H1 (cell line): ENCODE data around the gene FNDC1. TPM values are rescaled to one million over a fixed set of nuclear protein-coding genes. Genes with fewer than 3 reads are reported as not detected.

Experiments used
- GTF2F1 ChIP-seq: IDR thresholded peaks from 2 replicates; pipeline ENCODE4 v1.6.1; 2012; ENCODE audit warnings: low read depth, low read length, improper control_type of control experiment, borderline replicate concordance
- HDAC2 ChIP-seq, 2 experiments: fragments of 300-600 bp in 1 of 2; sonication (generic) in 1 of 2; IDR thresholded peaks; 2 replicates each; pipeline ENCODE4 v1.6.1; 2011 to 2012; ENCODE audit warnings: low read depth in 2 of 2, low read length in 2 of 2, mild to moderate bottlenecking in 2 of 2, moderate library complexity in 2 of 2, borderline replicate concordance in 1 of 2, inconsistent platforms in 1 of 2
- polyA plus RNA-seq, 7 experiments: library from polyadenylated mRNA; depleted of rRNA in 3 of 7; stranded (reverse) in 5 of 7; unstranded in 2 of 7; fragments of >200 nt in 5 of 7; fragments of 200-250 nt in 2 of 7; gene quantifications; 1 replicate in 5 of 7; 2 replicates in 1 of 7; 4 replicates in 1 of 7; pipeline versions ENCODE4 v1.2.1 to v1.2.3, GENCODE V29; 2011 to 2013; ENCODE audit warnings: missing spikeins in 2 of 7, mixed read lengths in 2 of 7
- total RNA-seq: library from RNA; stranded (reverse); fragmentation: NEBNext Ultra II Directional; extraction: Animal tissue kit (Norgen Biotek cat#: 25700); gene quantifications from 2 replicates; pipeline ENCODE4 v1.2.1, GENCODE V29; 2021

Gene FNDC1
- total and polyA plus RNA-seq, 2 of the 8 experiments (the other 6 are each of a cell fraction or from before 2014, with no cell fraction given): 0.06 to 0.30 TPM

DNA sequence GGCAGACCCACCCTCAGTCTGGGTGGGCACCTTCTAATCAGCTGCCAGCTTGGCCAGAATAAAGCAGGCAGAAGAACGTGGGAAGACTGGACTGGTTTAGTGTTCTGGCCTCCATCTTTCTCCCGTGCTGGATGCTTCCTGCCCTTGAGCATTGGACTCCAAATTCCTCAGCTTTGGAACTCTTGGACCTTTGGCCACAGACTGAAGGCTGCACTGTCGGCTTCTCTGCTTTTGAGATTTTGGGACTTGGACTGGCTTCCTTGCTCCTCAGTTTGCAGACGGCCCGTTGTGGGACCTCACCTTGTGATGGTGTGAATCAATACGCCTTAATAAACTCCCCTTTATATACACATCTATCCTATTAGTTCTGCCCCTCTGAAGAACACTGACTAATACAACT is 20.6 kb upstream of the FNDC1 start (continued):
- no peak for TF ChIP-seq GTF2F1
- TF ChIP-seq HDAC2 (IDR thresholded peaks at IDR 0.05; ENCODE audit: borderline replicate concordance in 1 of 2, low read depth in 2 of 2, low read length in 2 of 2): no peak
- TF ChIP-seq, all 59 proteins: peak for 0
